Metanephros (tissue), 1 donor: ENCODE measurements around the gene PIP4K2A. TPM values are rescaled to one million over a fixed set of nuclear protein-coding genes. Genes with fewer than 3 reads are reported as not detected.

Experiments used
- total RNA-seq: library from RNA; depleted of rRNA; stranded (reverse); fragments of >200 nt; gene quantifications from one replicate; pipeline ENCODE4 v1.2.3, GENCODE V29; 2014

The PIP4K2A gene
- total RNA-seq: 29.1 TPM

DNA sequence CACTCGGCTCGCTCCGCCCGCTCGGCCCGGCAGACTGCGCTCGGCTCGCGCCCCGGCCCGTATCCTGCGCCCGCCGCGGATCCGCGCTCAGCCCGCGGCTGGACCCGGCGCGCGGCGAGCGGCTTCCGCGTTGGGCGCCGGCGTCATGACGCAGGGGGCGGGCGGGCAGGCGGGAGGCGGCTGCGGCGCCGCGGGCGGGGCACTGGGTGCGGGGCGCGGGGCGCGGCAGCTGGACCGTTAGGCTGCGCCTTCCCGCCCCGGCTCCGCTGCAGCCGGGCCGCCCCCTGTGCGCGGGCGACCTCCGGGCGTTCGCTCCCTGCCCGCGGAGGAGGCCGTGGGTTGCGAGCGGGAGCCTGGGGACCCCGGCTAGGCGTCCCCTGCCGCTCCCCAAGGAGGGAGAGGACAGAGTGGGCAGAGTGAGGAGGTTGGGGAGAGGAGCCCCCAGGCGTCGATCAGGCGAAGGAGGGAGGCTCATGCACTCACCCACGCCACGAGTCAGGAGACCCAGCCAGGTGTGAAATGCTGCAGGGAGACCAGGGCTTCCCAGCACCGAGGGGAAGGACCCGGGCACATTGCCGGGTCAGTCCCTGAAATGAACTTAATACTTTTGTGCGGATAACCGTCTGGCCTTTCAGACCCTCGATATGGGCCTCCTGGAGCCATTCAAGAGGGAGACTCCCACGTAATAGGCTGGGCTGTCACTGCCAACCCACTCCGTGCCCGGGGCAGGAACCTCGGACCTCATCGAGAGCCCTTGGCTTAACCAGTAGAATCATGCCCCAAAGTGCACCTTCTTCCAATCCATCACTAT is at the start of gene PIP4K2A:
TSS of gene PIP4K2A (minus strand) at position 100 of the 811 bp plus-strand sequence. CDS start 252 bp downstream, outside the sequence.

Other genes with a start within 250 kb of the PIP4K2A start
- gene ARMC3, start 213.5 kb upstream of the PIP4K2A start, total RNA-seq: 5.5 TPM